Measurements from ENCODE around the gene FGGY.

- TF ChIP-seq ZNF274 (IDR thresholded peaks at IDR 0.05; ENCODE audit: low read depth, low read length) = no peak
- TF ChIP-seq YY1 (IDR thresholded peaks at IDR 0.05; ENCODE audit: insufficient read depth, insufficient read length) = no peak
- TF ChIP-seq SUZ12 (IDR thresholded peaks at IDR 0.05; ENCODE audit: extremely low read depth, insufficient read depth, insufficient read length) = no peak
Observed at GRCh38 chr1:59691261-59691660, 394.4 kb downstream of the FGGY start.

All from NT2/D1 (cell line).